ENCODE results near the gene OSBPL10.
"Not testable (repeated sequence)": the region's sequence is repeated elsewhere in the genome, so short reads cannot be mapped to it uniquely, and the experiment has no call there.

GRCh38 chr3:31992995-31993394, 11.9 kb upstream of the OSBPL10 start:
- not testable (repeated sequence) for TF ChIP-seq SRF (IDR thresholded peaks at IDR 0.05; ENCODE audit: low read depth, low read length); EZH2 (IDR thresholded peaks at IDR 0.05; ENCODE audit: low read depth, low read length, severe bottlenecking); EP300 (IDR thresholded peaks at IDR 0.05; ENCODE audit: borderline replicate concordance in 1 of 2, low read depth in 2 of 2, low read length in 2 of 2); CHD7 (IDR thresholded peaks at IDR 0.05; ENCODE audit: insufficient replicate concordance, low read length); MAFK (IDR thresholded peaks at IDR 0.05; ENCODE audit: low read depth, low read length); HDAC6 (IDR thresholded peaks at IDR 0.05; ENCODE audit: low read depth, low read length); POLR2A (IDR thresholded peaks at IDR 0.05; ENCODE audit: control extremely low read depth in 1 of 2, low read depth in 2 of 2, low read length in 2 of 2); KDM1A (IDR thresholded peaks at IDR 0.05; ENCODE audit: borderline replicate concordance, low read length)
- TF ChIP-seq, protein P1, sequence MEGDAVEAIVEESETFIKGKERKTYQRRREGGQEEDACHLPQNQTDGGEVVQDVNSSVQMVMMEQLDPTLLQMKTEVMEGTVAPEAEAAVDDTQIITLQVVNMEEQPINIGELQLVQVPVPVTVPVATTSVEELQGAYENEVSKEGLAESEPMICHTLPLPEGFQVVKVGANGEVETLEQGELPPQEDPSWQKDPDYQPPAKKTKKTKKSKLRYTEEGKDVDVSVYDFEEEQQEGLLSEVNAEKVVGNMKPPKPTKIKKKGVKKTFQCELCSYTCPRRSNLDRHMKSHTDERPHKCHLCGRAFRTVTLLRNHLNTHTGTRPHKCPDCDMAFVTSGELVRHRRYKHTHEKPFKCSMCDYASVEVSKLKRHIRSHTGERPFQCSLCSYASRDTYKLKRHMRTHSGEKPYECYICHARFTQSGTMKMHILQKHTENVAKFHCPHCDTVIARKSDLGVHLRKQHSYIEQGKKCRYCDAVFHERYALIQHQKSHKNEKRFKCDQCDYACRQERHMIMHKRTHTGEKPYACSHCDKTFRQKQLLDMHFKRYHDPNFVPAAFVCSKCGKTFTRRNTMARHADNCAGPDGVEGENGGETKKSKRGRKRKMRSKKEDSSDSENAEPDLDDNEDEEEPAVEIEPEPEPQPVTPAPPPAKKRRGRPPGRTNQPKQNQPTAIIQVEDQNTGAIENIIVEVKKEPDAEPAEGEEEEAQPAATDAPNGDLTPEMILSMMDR (IDR thresholded peaks at IDR 0.05; ENCODE audit: control extremely low read depth in 1 of 3, insufficient read depth in 1 of 3, low read depth in 1 of 3, low read length in 3 of 3) = not testable (repeated sequence)
